Naive B cell (primary cell): ENCODE data around the gene SCN8A. TPM values are rescaled to one million over a fixed set of nuclear protein-coding genes. Genes with fewer than 3 reads are reported as not detected.

Source experiments
- ATAC-seq, 2 donors: fragments of 150-1000 bp; cut with Tn5 transposase; 2 replicates each; pipeline ENCODE4 v1.10.0; 2021; ENCODE audit warnings: low read depth in 2 of 2, mild to moderate bottlenecking in 2 of 2, moderate library complexity in 2 of 2
- DNase-seq: peaks from one replicate; pipeline ENCODE4 v3.0.0; 2022
- H3K27ac Mint-ChIP-seq, 6 donors: one replicate each; pipeline ENCODE4 v1.8.0; 2020 to 2022; ENCODE audit warnings: mild to moderate bottlenecking in 6 of 6, mixed read lengths in 6 of 6, moderate library complexity in 5 of 6, inconsistent platforms in 2 of 6
- H3K27me3 Mint-ChIP-seq, 3 donors: one replicate each; pipeline ENCODE4 v1.8.0; 2021 to 2022; ENCODE audit warnings: mixed read lengths in 3 of 3, mild to moderate bottlenecking in 1 of 3
- H3K36me3 Mint-ChIP-seq, 2 donors: one replicate each; pipeline ENCODE4 v1.8.0; 2020 to 2022; ENCODE audit warnings: mixed read lengths in 2 of 2, inconsistent platforms in 1 of 2, mild to moderate bottlenecking in 1 of 2
- H3K4me1 Mint-ChIP-seq, 3 donors: one replicate each; pipeline ENCODE4 v1.8.0; 2020 to 2022; ENCODE audit warnings: mixed read lengths in 3 of 3, inconsistent platforms in 1 of 3, mild to moderate bottlenecking in 1 of 3, moderate library complexity in 1 of 3
- H3K4me3 Mint-ChIP-seq, 8 donors: one replicate each; pipeline ENCODE4 v1.8.0; 2020 to 2022; ENCODE audit warnings: mild to moderate bottlenecking in 8 of 8, mixed read lengths in 8 of 8, moderate library complexity in 8 of 8, inconsistent platforms in 2 of 8
- H3K9me3 Mint-ChIP-seq, 7 donors: one replicate each; pipeline ENCODE4 v1.8.0; 2020 to 2022; ENCODE audit warnings: mixed read lengths in 7 of 7, mild to moderate bottlenecking in 5 of 7, inconsistent platforms in 2 of 7, moderate library complexity in 1 of 7
- polyA plus RNA-seq, 6 donors: library from polyadenylated mRNA; unstranded; fragments of 300-500 nt; fragmentation: Illumina TruSeq; gene quantifications; one replicate each; pipeline ENCODE4 v1.2.3, GENCODE V29; 2021; ENCODE audit warnings: low read depth in 6 of 6

SCN8A gene
- polyA plus RNA-seq, 6 donors from 2014 or later: 0.08 to 0.83 (median 0.37) TPM

- ATAC-seq: no peak
- Mint-ChIP-seq H3K4me3 (no peak overlapping the region), H3K27ac (no peak overlapping the region), H3K9me3 (no peaks in the 10 kb centered on the region), H3K36me3 (no peaks in the 10 kb centered on the region), H3K27me3 (peaks cover 19 to 33% (median 24%) of the 10 kb centered on the region in 3 donors), H3K4me1 (no peaks in the 10 kb centered on the region)
- DNase-seq: no peak
These were observed 123.6 kb downstream of the SCN8A start for GRCh38 chr12:51714666-51715065.

DNA sequence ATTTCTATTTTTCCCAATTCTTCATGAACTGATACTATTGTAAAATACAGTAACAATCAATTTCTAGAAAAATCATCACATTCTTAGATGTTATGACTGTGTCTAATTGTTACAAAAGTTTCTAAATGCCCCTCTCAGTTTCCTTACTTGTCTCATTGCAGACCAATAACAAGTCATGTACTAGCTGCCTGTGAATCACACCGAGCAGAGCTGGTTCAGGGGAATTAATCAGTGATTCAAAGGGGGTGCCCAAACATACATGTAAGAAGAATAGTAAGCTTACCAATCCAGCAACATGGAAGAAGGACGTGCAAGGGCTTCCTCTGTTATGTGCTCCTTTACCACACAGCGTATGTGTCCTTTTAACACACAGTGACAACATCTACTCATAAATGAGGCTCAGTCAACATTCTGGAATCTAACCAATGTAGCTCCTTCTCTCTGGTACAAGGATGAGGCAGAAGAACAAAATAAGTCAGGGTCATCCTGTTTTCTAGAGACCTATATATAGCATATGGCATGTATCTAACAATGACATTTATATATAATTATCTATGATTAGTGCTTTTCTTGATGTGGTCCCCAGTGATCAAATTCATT is 126.4 kb downstream of the SCN8A start:
- no peak overlapping the region for H3K4me3 Mint-ChIP-seq
- peaks cover 0 to 13% (median 6%) of the 10 kb centered on the region in 3 donors for H3K4me1 Mint-ChIP-seq
- ATAC-seq: no peak
- H3K27me3 Mint-ChIP-seq: peaks cover 21 to 43% (median 34%) of the 10 kb centered on the region in 3 donors
- DNase-seq: no peak
- H3K27ac Mint-ChIP-seq: no peak overlapping the region
- H3K9me3 Mint-ChIP-seq: no peaks in the 10 kb centered on the region
- H3K36me3 Mint-ChIP-seq: no peaks in the 10 kb centered on the region

DNA sequence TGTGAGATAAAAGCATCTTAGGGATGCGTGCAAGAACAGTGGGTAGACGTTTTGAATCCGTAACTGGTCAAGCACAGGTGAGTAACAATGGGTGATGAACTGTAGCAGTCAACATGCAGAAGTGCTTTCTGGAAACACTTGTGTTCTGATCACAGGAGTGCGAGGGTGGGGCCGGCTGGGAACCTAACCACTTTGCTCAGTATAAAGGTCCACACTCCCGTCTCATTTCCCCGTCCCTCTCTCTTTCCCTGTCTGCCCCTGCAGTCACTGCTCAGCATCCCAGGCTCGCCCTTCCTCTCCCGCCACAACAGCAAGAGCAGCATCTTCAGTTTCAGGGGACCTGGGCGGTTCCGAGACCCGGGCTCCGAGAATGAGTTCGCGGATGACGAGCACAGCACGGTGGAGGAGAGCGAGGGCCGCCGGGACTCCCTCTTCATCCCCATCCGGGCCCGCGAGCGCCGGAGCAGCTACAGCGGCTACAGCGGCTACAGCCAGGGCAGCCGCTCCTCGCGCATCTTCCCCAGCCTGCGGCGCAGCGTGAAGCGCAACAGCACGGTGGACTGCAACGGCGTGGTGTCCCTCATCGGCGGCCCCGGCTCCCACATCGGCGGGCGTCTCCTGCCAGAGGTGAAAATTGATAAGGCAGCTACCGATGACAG is 130.4 kb downstream of the SCN8A start:
- peak; percentile 76 to 82 for ATAC-seq

GRCh38 chr12:51722431-51722830 is 131.4 kb downstream of the SCN8A start:
- Mint-ChIP-seq H3K9me3 (no peaks in the 10 kb centered on the region), H3K27me3 (peaks cover 10 to 34% (median 22%) of the 10 kb centered on the region in 3 donors), H3K4me3 (peak overlapping the region in 3 of 8 donors; percentile 16 to 57 (median 33)), H3K36me3 (no peaks in the 10 kb centered on the region), H3K27ac (no peak overlapping the region), H3K4me1 (peaks cover 0 to 13% (median 6%) of the 10 kb centered on the region in 3 donors)
- ATAC-seq: no peak
- no peak for DNase-seq

More for the DNA sequence above, 130.4 kb downstream of the SCN8A start:
- Mint-ChIP-seq H3K36me3 (no peaks in the 10 kb centered on the region), H3K9me3 (no peaks in the 10 kb centered on the region), H3K27ac (no peak overlapping the region), H3K4me1 (peaks cover 0 to 13% (median 6%) of the 10 kb centered on the region in 3 donors), H3K27me3 (peaks cover 21 to 37% (median 32%) of the 10 kb centered on the region in 3 donors), H3K4me3 (peak overlapping the region in 6 of 8 donors; percentile 33 to 59 (median 43))
- peak; percentile 2 for DNase-seq

DNA sequence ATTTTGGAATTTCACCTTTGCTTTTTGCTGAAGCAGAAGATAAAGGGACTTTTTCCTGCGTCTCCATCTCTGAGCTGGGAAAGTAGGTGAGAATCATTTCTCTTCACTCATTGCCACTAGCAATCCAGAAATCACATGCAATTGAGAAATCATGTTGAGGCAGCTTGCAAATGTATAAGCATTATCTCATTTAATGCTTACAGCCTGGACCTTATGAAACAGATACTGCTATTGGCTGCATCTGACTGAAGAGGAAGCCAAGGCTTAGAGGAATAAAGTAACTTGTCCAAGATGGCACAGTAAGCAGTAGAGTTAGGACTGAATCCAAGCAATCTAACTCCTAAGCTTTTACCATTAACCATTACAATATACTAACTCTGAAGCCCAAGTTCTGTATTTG is 135.1 kb downstream of the SCN8A start:
- Mint-ChIP-seq H3K36me3 (no peaks in the 10 kb centered on the region), H3K27ac (no peak overlapping the region), H3K27me3 (peaks cover 16 to 56% (median 35%) of the 10 kb centered on the region in 3 donors), H3K9me3 (peaks cover 0 to 2% (median 0%) of the 10 kb centered on the region in 7 donors), H3K4me1 (peaks cover 0 to 13% (median 6%) of the 10 kb centered on the region in 3 donors), H3K4me3 (no peak overlapping the region)
- DNase-seq (no peak), ATAC-seq (no peak)

GRCh38 chr12:51726931-51727330 is 135.9 kb downstream of the SCN8A start:
- ATAC-seq (no peak), DNase-seq (no peak)
- Mint-ChIP-seq H3K4me3 (no peak overlapping the region), H3K36me3 (no peaks in the 10 kb centered on the region), H3K27ac (no peak overlapping the region), H3K9me3 (peaks cover 0 to 3% (median 0%) of the 10 kb centered on the region in 7 donors), H3K4me1 (peaks cover 0 to 5% (median 3%) of the 10 kb centered on the region in 3 donors), H3K27me3 (peaks cover 16 to 55% (median 27%) of the 10 kb centered on the region in 3 donors)

- H3K36me3 Mint-ChIP-seq: peaks cover 15 to 18% of the 10 kb centered on the region in 2 donors
- no peak overlapping the region for H3K4me3 Mint-ChIP-seq
- ATAC-seq (no peak), DNase-seq (no peak)
- H3K9me3 Mint-ChIP-seq: peaks cover 4 to 26% (median 15%) of the 10 kb centered on the region in 7 donors
- H3K4me1 Mint-ChIP-seq: no peaks in the 10 kb centered on the region
- H3K27ac Mint-ChIP-seq: no peak overlapping the region
- peaks cover 20 to 62% (median 32%) of the 10 kb centered on the region in 3 donors for H3K27me3 Mint-ChIP-seq
These were observed 138.3 kb downstream of the SCN8A start for GRCh38 chr12:51729331-51729730.

DNA sequence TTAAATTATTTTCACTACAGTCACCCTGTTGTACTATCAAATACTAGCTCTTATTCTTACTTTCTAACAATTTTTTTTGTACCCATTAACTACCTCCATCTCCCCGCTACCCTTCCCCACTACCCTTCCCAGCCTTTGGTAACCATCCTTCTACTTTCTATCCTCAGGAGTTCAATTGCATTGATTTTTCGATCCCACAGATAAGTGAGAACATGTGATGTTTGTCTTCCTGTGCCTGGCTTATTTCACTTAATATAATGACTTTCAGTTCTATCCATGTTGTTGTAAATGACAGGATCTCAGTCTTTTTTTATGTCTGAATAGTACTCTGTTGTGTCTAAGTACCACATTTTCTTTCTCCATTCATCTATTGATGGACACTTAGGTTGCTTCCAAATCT is 139.7 kb downstream of the SCN8A start:
- H3K9me3 Mint-ChIP-seq: peaks cover 4 to 41% (median 21%) of the 10 kb centered on the region in 7 donors
- no peak for ATAC-seq

GRCh38 chr12:51740536-51740935 is 149.5 kb downstream of the SCN8A start:
- Mint-ChIP-seq H3K36me3 (peaks cover 10 to 25% of the 10 kb centered on the region in 2 donors), H3K27me3 (peaks cover 27 to 43% (median 30%) of the 10 kb centered on the region in 3 donors), H3K4me3 (no peak overlapping the region), H3K4me1 (no peaks in the 10 kb centered on the region), H3K27ac (no peak overlapping the region), H3K9me3 (peaks cover 12 to 48% (median 24%) of the 10 kb centered on the region in 7 donors)
- DNase-seq (no peak), ATAC-seq (no peak)

More for the DNA sequence above, 139.7 kb downstream of the SCN8A start:
- Mint-ChIP-seq H3K4me1 (no peaks in the 10 kb centered on the region), H3K27ac (peak overlapping the region in 1 of 6 donors; percentile 17), H3K27me3 (peaks cover 20 to 72% (median 32%) of the 10 kb centered on the region in 3 donors), H3K4me3 (no peak overlapping the region), H3K36me3 (peaks cover 16 to 18% of the 10 kb centered on the region in 2 donors)
- no peak for DNase-seq

GRCh38 chr12:51744235-51744634 is 153.2 kb downstream of the SCN8A start:
- Mint-ChIP-seq H3K27ac (no peak overlapping the region), H3K27me3 (peaks cover 26 to 39% (median 36%) of the 10 kb centered on the region in 3 donors), H3K36me3 (peaks cover 10 to 25% of the 10 kb centered on the region in 2 donors), H3K4me3 (no peak overlapping the region), H3K4me1 (no peaks in the 10 kb centered on the region), H3K9me3 (peaks cover 12 to 40% (median 24%) of the 10 kb centered on the region in 7 donors)
- ATAC-seq: no peak
- no peak for DNase-seq

GRCh38 chr12:51744957-51745356 is 153.9 kb downstream of the SCN8A start:
- DNase-seq (no peak), ATAC-seq (no peak)
- peaks cover 12 to 34% (median 22%) of the 10 kb centered on the region in 7 donors for H3K9me3 Mint-ChIP-seq
- no peak overlapping the region for H3K27ac Mint-ChIP-seq
- peaks cover 28 to 40% (median 39%) of the 10 kb centered on the region in 3 donors for H3K27me3 Mint-ChIP-seq
- H3K36me3 Mint-ChIP-seq: peaks cover 10 to 25% of the 10 kb centered on the region in 2 donors
- no peaks in the 10 kb centered on the region for H3K4me1 Mint-ChIP-seq
- H3K4me3 Mint-ChIP-seq: no peak overlapping the region

GRCh38 chr12:51746416-51746815 is 155.4 kb downstream of the SCN8A start:
- peaks cover 27 to 45% (median 33%) of the 10 kb centered on the region in 3 donors for H3K27me3 Mint-ChIP-seq
- no peaks in the 10 kb centered on the region for H3K4me1 Mint-ChIP-seq
- DNase-seq (no peak), ATAC-seq (no peak)
- no peak overlapping the region for H3K4me3 Mint-ChIP-seq
- H3K36me3 Mint-ChIP-seq: peaks cover 10 to 18% of the 10 kb centered on the region in 2 donors
- H3K27ac Mint-ChIP-seq: no peak overlapping the region
- peaks cover 8 to 20% (median 11%) of the 10 kb centered on the region in 7 donors for H3K9me3 Mint-ChIP-seq

DNA sequence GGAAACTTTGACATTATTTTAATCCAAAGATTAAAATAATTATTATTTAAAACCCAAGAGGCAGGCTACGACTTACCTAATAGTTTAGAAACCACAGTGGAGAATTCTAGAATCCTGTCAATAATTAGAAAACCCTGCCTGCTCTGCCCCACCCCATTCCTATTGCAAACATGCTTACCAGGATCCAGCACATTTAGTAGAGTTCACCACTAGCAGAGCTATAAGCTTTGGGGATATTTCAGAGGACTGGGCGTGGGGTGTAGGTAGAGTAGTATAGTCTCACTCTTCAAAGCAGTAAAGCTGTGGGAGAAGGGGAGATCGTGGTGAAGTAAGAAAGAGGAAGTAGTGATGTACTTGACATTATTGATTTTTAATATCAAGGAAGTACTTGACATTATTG is 157.2 kb downstream of the SCN8A start:
- Mint-ChIP-seq H3K4me1 (no peaks in the 10 kb centered on the region), H3K36me3 (peaks cover 0 to under 1% of the 10 kb centered on the region in 2 donors), H3K4me3 (no peak overlapping the region), H3K9me3 (peaks cover 0 to 2% (median 0%) of the 10 kb centered on the region in 7 donors), H3K27ac (no peak overlapping the region), H3K27me3 (peaks cover 14 to 35% (median 19%) of the 10 kb centered on the region in 3 donors)
- DNase-seq (no peak), ATAC-seq (no peak)
